Measurements from ENCODE around the gene MAP7.

DNA sequence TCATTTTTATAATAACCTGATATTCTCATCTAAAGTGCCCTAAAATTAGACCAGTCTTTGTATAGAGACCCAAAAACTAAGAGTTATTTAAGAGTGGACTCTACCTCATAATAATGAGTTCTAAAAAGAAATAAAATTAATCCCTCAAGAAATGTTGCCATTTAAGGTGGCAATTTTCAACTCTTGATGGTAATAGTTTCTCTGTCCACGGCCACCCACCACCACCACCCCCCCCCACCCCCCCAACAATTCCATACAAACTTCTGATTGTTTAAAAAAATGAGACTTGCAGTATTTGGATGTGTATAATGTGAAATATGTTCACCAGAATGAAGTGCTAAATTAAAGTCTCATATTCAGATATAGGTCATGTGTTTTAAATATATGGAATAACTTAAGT is 2.4 kb downstream of the MAP7 start:
- TF ChIP-seq, protein P1, sequence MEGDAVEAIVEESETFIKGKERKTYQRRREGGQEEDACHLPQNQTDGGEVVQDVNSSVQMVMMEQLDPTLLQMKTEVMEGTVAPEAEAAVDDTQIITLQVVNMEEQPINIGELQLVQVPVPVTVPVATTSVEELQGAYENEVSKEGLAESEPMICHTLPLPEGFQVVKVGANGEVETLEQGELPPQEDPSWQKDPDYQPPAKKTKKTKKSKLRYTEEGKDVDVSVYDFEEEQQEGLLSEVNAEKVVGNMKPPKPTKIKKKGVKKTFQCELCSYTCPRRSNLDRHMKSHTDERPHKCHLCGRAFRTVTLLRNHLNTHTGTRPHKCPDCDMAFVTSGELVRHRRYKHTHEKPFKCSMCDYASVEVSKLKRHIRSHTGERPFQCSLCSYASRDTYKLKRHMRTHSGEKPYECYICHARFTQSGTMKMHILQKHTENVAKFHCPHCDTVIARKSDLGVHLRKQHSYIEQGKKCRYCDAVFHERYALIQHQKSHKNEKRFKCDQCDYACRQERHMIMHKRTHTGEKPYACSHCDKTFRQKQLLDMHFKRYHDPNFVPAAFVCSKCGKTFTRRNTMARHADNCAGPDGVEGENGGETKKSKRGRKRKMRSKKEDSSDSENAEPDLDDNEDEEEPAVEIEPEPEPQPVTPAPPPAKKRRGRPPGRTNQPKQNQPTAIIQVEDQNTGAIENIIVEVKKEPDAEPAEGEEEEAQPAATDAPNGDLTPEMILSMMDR (conservative IDR thresholded peaks at IDR 0.05) = no peak
- no peak for TF ChIP-seq EZH2 (IDR thresholded peaks at IDR 0.05; ENCODE audit: low read depth)

All from PC-9 (cell line).